ENCODE data around the gene IL1RAPL1. TPM values are rescaled to one million over a fixed set of nuclear protein-coding genes. Genes with fewer than 3 reads are reported as not detected.
A peak's percentile ranks its signal among the peaks of the same experiment; 100 is the strongest.

IL1RAPL1 gene
- total RNA-seq, 1 experiment from 2014 or later: 1.1 TPM

DNA sequence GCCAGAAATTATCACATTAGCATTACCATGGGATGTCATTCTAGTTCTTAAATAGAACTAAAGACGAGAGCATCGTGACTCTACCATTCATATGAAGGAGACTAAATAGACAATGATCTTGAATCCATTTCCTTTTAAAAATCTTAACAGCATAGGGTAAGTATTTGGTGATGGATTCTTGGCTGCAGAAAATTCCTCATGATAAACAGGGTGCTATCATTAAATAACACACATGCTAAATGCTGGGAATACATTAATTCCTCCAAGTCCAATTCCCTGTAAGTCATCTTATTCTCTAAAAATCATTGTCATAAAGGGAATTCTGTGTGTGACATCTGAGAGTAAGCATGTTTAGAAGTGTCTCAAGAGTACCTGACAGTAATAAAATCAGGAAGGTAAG, 1157.7 kb downstream of the IL1RAPL1 start:
- DNase-seq (ENCODE audit: low read depth): no peak

DNA sequence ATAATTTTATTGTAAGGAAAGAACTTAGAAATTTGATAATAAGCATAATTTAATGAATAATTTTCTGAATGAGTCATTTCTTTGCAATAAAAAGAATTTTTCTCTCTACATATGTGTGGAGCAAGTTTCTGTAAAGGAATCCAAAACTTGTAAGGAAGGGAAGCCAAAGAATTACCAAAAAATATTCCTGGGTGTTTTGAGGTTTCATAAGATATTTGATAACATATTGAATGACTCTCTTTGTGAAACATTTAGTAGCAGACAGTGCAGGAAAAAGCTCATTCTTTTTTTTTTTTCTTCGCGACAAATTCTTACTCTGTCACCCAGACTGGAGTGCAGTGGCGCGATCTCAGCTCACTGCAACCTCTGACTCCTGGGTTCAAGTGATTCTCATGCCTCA, 1159.1 kb downstream of the IL1RAPL1 start:
- peak; percentile 46 for DNase-seq (ENCODE audit: low read depth)

DNA sequence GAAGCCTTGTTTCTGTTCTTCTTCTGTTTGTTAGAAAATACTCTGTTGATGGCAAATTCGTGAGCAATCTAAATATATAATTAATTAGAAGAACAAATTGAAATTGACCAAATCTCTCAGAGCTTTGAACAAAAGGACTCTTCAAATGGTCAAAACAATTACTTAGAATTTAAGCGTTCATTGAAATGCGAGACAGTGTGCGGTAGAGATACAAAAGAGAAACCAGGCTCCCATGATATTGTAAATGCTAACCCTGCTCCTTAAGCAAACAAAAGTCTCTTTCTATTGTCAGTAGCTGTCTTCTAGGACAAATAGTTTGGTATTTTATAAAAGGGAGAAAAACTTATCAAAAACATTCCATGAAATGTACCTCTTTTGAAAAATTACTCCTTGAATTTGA, 1174.8 kb downstream of the IL1RAPL1 start:
- DNase-seq (ENCODE audit: low read depth): no peak

DNA sequence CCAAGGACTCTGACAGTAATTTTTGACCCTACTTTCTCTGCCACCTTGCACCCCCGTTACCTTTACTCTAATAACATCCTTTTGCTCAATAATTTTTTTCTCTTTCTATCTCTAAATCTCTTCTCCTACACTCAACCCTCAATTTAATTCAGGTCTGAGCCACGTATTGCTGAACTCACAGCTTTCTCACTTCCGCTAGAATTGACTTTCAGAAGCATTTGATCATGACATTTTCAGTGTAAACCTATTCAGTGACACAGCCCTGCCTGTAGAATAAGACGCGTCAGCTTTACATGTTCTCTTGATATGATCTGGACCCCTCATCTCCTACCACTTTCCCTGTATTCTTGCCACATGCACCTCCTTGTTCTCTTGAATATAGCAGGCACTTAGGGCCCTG, 1188.6 kb downstream of the IL1RAPL1 start:
- no peak for DNase-seq (ENCODE audit: low read depth)

GRCh38 chrX:29787656-29788055, 1200.4 kb downstream of the IL1RAPL1 start:
- no peak for DNase-seq (ENCODE audit: low read depth)

GRCh38 chrX:29788991-29789699, 1201.9 kb downstream of the IL1RAPL1 start:
- no peak for DNase-seq (ENCODE audit: low read depth)

DNA sequence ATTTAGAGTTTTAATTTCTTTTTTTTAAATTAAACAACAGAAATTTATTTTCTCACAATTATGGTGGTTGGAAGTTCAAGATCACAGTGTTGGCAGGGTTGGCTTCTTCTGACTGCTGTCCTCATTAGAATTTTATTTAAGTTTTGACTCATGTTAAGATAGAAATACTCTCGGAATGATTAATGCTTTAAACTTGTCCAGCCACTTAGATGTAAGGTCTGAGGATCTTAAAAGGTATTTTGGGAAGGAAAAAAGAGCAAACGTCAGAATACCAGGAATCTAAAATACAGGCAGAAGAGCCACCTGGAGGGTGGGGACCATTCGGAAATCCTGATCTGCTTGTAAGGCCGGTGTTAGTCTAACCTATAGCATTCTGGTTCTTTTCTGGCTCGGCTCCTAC, 1205.1 kb downstream of the IL1RAPL1 start:
- no peak for DNase-seq (ENCODE audit: low read depth)

- DNase-seq (ENCODE audit: low read depth): no peak
Measured at GRCh38 chrX:29797156-29797555, 1209.9 kb downstream of the IL1RAPL1 start.

DNA sequence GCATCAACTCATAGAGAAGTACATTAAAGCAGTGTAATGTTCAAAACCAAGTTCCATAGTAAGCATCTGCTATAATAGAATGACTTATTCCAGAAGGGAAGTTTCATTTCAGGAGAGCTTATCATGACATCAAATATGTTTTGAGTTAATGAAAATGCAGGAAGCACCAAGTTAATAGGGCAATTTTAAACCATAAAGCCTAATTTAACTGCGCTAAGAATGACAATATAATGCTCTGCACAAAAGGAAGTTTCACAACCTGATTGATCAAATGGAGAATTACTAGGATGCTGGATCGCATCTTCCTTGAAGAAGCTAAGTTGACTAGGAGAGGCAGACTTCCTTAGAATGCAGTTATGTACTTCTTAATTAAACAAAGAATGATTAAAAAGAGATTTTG, 1211.2 kb downstream of the IL1RAPL1 start:
- no peak for DNase-seq (ENCODE audit: low read depth)

DNA sequence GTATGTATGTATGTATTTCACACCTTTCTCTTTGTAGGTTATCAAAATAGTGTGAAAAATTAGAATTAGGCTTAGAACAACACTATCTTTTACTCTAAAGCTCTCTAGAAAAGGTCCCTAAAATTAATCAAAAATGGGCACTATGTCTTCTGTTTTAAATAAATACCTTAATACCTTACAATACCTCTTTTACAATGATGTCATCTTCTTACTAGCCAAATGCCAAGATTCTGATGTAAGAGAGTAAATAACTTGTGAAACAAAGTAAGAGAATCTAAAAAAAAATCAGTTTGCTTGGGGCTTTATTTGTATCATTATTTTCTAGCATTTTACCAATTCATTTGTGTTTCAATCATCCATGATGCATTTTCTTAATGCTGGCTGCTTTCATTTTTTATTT, 1225.9 kb downstream of the IL1RAPL1 start:
- no peak for DNase-seq (ENCODE audit: low read depth)

DNA sequence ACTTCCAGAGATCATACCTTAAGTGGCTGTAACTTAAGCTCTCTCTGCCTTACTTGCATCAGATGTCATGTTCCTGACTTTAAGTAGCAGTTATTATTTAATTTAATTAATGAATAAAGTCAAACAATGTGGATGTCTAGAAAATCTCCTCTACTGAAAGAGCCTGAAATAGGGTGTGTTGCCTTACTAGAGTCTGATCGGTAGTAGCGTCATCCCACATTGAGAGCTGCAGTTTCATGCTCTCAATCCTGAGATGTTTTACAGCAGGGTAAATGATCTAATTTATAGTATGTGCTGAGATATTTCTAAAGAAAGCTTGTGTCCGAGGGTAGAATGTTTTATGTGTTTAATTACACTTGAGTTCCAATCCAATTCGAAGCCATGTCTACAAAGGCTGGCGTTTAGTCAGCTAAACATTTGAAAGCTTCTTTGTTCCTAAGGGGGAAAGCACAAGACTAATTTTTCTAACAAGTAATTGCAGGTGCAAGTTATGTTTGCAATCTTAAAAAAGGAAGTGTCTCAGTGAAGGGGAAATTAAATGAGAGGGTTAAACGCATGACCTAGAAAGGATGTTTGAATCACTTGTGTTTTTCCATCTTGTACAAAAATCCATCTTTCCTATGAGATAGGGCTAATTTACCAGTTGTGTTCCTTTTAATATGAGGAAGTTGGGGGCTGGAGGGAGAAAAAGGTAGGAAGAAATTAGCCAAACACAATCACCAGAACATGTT, 1237.1 kb downstream of the IL1RAPL1 start:
- DNase-seq (ENCODE audit: low read depth): no peak

DNA sequence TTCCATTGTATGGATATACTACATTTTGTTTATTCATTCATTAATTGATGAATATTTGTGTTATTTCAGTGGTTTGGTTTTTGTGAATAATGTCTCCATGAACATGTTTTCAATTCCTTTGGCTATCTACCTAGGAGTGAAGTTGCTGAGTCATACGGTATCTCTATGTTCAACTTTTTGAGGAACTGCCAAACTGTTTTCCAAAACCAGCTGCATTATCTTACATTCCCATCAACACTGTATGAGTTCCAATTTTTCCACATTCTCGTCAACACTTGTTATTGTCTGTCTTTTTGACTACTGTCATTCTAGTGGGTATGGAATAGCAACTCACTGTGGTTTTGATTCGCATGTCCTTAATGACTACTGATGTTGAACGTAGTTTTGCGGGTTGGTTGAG, 1239.5 kb downstream of the IL1RAPL1 start:
- DNase-seq (ENCODE audit: low read depth): no peak

DNA sequence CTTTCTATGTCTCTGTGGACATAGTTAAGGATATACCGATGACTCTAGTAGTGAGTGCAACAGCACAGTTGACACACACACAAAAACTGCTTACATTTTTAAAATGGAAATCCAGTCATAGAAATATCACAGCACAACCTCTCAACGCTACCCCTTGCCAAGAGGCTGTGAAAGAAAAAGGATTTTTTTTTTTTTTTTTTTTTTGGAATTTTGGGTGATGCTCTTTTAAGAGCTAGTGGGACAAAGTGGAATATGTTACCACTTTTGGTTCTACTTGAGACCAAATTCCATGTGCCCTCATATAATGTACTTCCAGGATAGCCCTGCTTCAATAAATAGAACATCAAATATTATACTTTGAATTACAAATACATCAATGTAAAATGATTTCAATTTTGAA, 1247.1 kb downstream of the IL1RAPL1 start:
- DNase-seq (ENCODE audit: low read depth): no peak

DNA sequence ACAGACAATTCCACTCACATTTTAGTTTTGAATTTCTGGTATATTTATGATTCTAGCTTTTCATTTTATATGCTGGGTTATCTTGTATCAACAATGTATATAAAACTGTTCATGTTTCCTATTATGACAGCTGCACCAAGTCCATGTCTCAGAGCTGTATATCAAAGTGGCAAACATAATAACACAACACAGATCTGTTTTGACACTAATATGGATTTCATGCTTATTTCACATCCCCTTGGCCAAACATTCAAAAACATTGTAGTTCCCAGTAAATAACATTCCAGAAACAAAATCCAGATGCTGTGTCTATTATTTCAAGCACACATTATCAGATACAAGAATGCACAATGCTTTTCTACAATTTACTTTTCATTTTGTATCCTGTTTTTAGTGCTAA, 1247.5 kb downstream of the IL1RAPL1 start:
- DNase-seq (ENCODE audit: low read depth): no peak

DNA sequence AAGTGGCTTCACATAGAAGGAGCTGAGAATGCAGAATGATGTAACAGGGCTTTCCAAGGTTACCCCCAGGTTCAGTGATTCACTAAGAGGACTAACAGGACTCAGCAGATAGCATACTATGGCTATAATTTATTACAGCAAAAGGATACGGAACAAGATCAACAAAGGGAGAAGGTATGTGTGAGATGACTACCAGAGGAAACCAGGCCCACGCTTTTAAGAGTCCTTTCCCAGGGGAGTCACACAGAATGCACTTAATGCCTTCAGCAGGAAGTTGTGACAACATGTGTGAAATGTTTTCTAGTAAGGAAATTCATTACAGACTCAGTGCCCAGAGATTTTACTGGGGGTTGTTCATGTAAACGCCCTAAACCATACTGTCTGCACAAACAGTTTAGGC, 1254.5 kb downstream of the IL1RAPL1 start:
- no peak for DNase-seq (ENCODE audit: low read depth)

GRCh38 chrX:29842552-29842951, 1255.3 kb downstream of the IL1RAPL1 start:
- no peak for DNase-seq (ENCODE audit: low read depth)

DNA sequence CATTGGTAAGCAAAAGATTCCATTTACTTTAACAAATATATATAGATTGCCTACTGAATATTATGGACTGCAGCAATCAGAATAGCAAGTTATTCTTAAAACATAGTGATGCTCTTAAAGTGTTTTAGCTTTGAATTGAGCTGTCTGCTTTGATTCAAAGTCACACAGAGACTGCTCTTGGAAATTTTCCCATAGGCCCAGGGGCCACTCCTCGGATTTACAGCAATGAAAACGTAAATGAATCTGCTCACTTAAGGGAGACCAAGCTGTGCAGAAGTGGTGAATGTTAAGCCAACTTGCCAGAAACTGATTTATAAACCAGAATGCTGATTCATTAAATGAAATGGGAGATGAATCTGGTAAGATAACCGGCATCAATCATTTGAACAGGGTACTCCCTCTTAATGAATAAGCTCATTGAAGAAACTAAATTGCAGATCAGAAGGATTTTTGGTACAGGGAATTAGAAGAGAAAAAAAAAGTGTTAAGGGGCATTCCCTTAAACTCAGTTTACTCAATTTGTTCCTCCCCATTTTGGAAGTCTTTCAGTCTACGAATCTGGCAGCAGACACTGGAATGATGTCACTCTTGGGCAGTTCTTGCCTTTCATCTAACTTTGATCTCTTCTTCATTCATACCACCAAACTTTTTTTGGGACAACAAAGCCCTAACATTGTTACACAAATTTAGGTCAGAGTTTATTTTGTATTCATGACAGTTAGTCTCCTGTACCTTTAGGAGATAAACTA, 1264.8 kb downstream of the IL1RAPL1 start:
- DNase-seq (ENCODE audit: low read depth): no peak

DNA sequence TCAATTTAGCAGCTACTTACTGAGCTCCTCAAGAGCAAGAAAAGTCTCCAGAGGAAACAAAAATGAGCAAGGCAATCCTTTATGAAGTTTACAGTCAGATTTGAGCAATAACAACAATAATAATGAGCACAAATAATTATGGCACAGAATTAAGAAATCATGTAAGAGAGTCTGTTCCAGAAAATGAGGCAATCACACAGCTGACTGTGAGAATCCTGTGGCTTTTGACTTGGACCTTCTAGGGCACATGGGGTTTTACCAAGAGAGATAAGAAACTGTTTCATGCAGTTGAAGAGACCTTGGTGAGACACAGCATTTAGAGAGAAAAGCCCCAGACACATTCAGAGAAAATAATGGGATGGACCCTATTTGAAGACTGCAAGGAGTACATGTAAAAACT, 1265.5 kb downstream of the IL1RAPL1 start:
- peak; percentile 19 for DNase-seq (ENCODE audit: low read depth)

DNA sequence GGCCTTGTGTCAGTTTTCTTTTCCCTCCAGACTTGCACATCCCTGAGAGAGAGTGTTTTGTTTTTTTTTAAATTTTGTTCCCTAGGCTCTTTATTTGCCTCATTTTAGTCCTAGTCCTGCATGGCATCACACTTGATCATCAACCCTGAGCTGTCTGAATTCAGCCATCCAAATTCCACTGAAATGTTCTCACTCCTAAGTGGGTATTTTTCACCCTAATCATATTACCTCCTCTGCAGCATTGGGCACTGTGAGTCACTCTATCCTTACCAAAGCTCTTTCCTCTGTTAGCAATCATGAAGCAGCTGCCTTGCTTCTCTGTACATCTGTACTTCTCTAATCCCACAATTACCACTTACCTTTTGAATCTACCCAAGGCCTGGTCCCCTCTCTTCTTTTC, 1271.5 kb downstream of the IL1RAPL1 start:
- DNase-seq (ENCODE audit: low read depth): peak; percentile 84

GRCh38 chrX:29862126-29862677, 1275.0 kb downstream of the IL1RAPL1 start:
- DNase-seq (ENCODE audit: low read depth): no peak

DNA sequence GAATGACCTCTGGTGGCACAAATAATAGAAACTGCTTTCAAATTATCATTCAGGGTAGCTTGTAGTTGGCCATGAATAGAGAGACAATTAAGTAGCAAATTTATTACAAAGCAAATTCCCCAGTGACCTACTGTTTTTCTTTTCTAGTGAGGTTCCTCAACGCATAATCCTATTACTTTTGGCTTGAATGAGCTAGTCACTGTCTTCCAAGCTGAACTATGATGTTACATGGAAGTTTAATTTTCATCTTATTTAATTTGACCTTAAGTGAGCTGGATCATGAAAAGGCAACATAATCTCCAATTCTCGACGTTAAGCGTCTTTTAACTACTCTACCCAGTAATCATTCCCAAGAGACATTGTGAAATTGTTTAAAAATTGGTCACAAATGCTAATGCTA, 1280.7 kb downstream of the IL1RAPL1 start:
- no peak for DNase-seq (ENCODE audit: low read depth)

GRCh38 chrX:29869837-29870236, 1282.6 kb downstream of the IL1RAPL1 start:
- DNase-seq (ENCODE audit: low read depth): no peak
